Fibroblast of lung (primary cell): ENCODE results near the gene GVQW3. TPM values are rescaled to one million over a fixed set of nuclear protein-coding genes. Genes with fewer than 3 reads are reported as not detected.

Source experiments
- DNase-seq, 2 donors: peaks; one replicate each; pipeline versions ENCODE4 v3.0.0 to v3.0.0-alpha.2; 2010; ENCODE audit warnings: low read depth in 2 of 2
- H2AFZ ChIP-seq: 2 replicates; pipeline ENCODE4 v1.5.1; 2012; ENCODE audit warnings: low read length, control low read depth, inconsistent platforms
- H3K27ac ChIP-seq: 2 replicates; pipeline ENCODE4 v1.5.1; 2011; ENCODE audit warnings: low read length, control low read depth; ENCODE audit not compliant: insufficient read depth
- H3K27me3 ChIP-seq: 2 replicates; pipeline ENCODE4 v1.5.1; 2011; ENCODE audit warnings: mild to moderate bottlenecking, low read length; ENCODE audit not compliant: control insufficient read depth, insufficient read depth
- H3K36me3 ChIP-seq: 2 replicates; pipeline ENCODE4 v1.5.1; 2011; ENCODE audit warnings: low read length; ENCODE audit not compliant: control insufficient read depth, insufficient read depth
- H3K4me1 ChIP-seq: 2 replicates; pipeline ENCODE4 v1.5.1; 2011; ENCODE audit warnings: low read length; ENCODE audit not compliant: control insufficient read depth, insufficient read depth; ENCODE audit errors: extremely low read depth
- H3K4me2 ChIP-seq: 2 replicates; pipeline ENCODE4 v1.5.1; 2011; ENCODE audit warnings: low read length, control low read depth; ENCODE audit not compliant: insufficient read depth; ENCODE audit errors: extremely low read depth
- H3K4me3 ChIP-seq, 4 experiments: fragments of 200-600 bp in 1 of 4; sonication (generic) in 1 of 4; replicated peaks in 1 of 4; 2 replicates each; pipeline ENCODE4 v1.5.1; 2011 to 2016; ENCODE audit warnings: low read length in 4 of 4, low read depth in 3 of 4, mild to moderate bottlenecking in 3 of 4, control low read depth in 2 of 4, inconsistent platforms in 1 of 4, mixed read lengths in 1 of 4; ENCODE audit not compliant: insufficient read depth in 1 of 4; ENCODE audit errors: control extremely low read depth in 1 of 4
- H3K79me2 ChIP-seq: 2 replicates; pipeline ENCODE4 v1.5.1; 2012; ENCODE audit warnings: mild to moderate bottlenecking, low read length, inconsistent platforms; ENCODE audit not compliant: control insufficient read depth, insufficient read depth
- H3K9ac ChIP-seq: 2 replicates; pipeline ENCODE4 v1.5.1; 2011; ENCODE audit warnings: mild to moderate bottlenecking, low read length, control low read depth; ENCODE audit not compliant: insufficient read depth
- H3K9me3 ChIP-seq: 2 replicates; pipeline ENCODE4 v1.5.1; 2012; ENCODE audit warnings: low read depth, low read length; ENCODE audit not compliant: control insufficient read depth, insufficient read depth
- H4K20me1 ChIP-seq: 2 replicates; pipeline ENCODE4 v1.5.1; 2011; ENCODE audit warnings: low read length; ENCODE audit not compliant: control insufficient read depth, insufficient read depth; ENCODE audit errors: extremely low read depth
- EZH2 ChIP-seq: IDR thresholded peaks from 2 replicates; pipeline ENCODE4 v1.5.1; 2012; ENCODE audit warnings: low read length, control low read depth, mild to moderate bottlenecking; ENCODE audit errors: missing control alignments
- polyA plus RNA-seq, 2 donors: library from polyadenylated mRNA; depleted of rRNA in 1 of 2; stranded (reverse) in 1 of 2; unstranded in 1 of 2; fragments of >200 nt; gene quantifications; 2 replicates each; pipeline ENCODE4 v1.2.1, GENCODE V29; 2011 to 2012; ENCODE audit warnings: missing spikeins in 1 of 2
- total RNA-seq: library from RNA; depleted of rRNA; stranded (reverse); fragments of >200 nt; gene quantifications from 2 replicates; pipeline ENCODE4 v1.2.1, GENCODE V29; 2014
- TF ChIP-seq, protein P1 (sequence below), 2 donors: IDR thresholded peaks in 1 of 2; conservative IDR thresholded peaks in 1 of 2; 1 replicate in 1 of 2; 2 replicates in 1 of 2; pipeline ENCODE4 v1.5.1; 2011 to 2012; ENCODE audit warnings: low read length in 2 of 2, control low read depth in 1 of 2, inconsistent platforms in 1 of 2, low read depth in 1 of 2, mild to moderate bottlenecking in 1 of 2

The GVQW3 gene
- total and polyA plus RNA-seq, 2 donors (not counting 1 experiment from before 2014, with no cell fraction given), result 1.3 to 1.4 TPM

DNA sequence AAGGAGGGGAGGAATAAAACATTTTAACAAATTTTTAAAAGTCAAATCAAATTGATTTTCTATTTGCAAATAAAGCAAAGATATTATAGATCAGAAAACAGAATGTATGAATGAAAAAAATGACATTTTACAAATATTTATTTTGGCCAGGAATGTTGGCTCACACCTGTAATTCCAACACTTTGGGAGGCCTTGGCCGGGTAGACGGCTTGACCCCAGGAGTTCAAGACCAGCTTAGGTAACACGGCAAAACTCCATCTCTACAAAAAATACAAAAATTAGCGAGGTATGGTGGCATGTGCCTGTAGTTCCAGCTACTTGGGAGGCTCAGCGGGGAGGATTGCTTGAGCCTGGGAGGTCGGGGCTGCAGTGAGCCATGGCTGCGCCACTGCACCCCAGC lies 18.4 kb upstream of the GVQW3 start:
- Histone ChIP-seq H3K36me3 (no peaks in the 10 kb centered on the region), H3K27me3 (no peaks in the 10 kb centered on the region), H3K9me3 (no peaks in the 10 kb centered on the region), H3K4me3 (no peak overlapping the region), H3K4me1 (no peaks in the 10 kb centered on the region), H3K79me2 (peaks cover 17% of the 10 kb centered on the region), H4K20me1 (no peaks in the 10 kb centered on the region), H2AFZ (no peak overlapping the region), H3K4me2 (no peak overlapping the region), H3K9ac (no peak overlapping the region), H3K27ac (no peak overlapping the region)
- no peak for DNase-seq
- TF ChIP-seq, protein P1, sequence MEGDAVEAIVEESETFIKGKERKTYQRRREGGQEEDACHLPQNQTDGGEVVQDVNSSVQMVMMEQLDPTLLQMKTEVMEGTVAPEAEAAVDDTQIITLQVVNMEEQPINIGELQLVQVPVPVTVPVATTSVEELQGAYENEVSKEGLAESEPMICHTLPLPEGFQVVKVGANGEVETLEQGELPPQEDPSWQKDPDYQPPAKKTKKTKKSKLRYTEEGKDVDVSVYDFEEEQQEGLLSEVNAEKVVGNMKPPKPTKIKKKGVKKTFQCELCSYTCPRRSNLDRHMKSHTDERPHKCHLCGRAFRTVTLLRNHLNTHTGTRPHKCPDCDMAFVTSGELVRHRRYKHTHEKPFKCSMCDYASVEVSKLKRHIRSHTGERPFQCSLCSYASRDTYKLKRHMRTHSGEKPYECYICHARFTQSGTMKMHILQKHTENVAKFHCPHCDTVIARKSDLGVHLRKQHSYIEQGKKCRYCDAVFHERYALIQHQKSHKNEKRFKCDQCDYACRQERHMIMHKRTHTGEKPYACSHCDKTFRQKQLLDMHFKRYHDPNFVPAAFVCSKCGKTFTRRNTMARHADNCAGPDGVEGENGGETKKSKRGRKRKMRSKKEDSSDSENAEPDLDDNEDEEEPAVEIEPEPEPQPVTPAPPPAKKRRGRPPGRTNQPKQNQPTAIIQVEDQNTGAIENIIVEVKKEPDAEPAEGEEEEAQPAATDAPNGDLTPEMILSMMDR (conservative IDR thresholded peaks at IDR 0.05 in 1 of 2, IDR thresholded peaks at IDR 0.05 in 1 of 2; ENCODE audit: low read depth in 1 of 2, low read length in 2 of 2), result no peak
- TF ChIP-seq EZH2, result no peak

DNA sequence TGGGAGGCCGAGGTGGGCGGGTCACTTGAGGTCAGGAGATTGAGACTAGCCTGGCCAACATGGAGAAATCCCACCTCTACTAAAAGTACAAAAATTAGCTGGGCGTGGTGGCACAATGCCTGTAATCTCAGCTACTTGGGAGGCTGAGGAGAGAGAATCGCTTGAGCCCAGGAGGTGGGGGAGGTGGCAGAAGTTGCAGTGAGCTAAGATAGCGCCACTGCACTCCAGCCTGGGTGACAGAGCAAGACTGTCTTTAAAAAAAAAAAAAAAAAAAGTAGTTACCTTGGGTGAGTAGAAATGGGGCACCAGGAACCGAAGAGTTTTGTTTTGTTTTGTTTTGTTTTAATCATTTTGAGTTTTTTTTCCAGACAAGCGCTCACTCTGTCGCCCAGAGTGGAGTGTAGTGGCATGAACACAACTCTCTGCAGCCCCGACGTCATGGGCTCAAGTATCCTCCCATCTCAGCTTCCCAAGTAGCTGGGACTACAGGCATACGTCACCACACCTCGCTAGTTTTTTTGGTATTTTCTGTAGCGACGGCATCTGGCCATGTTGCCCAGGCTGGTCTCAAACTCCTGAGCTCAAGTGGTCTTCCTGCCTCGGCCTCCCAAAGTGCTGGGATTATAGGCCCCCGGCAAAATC lies 16.0 kb upstream of the GVQW3 start:
- Histone ChIP-seq H3K4me2 (no peak overlapping the region), H3K27me3 (no peaks in the 10 kb centered on the region), H3K27ac (no peak overlapping the region), H3K9ac (no peak overlapping the region), H4K20me1 (no peaks in the 10 kb centered on the region), H3K36me3 (no peaks in the 10 kb centered on the region), H3K4me3 (no peak overlapping the region), H3K4me1 (no peaks in the 10 kb centered on the region), H3K9me3 (no peaks in the 10 kb centered on the region), H2AFZ (no peak overlapping the region), H3K79me2 (peaks cover 39% of the 10 kb centered on the region)
- no peak for TF ChIP-seq EZH2
- TF ChIP-seq, protein P1 (conservative IDR thresholded peaks at IDR 0.05 in 1 of 2, IDR thresholded peaks at IDR 0.05 in 1 of 2; ENCODE audit: low read depth in 1 of 2, low read length in 2 of 2), result no peak
- DNase-seq, result no peak

DNA sequence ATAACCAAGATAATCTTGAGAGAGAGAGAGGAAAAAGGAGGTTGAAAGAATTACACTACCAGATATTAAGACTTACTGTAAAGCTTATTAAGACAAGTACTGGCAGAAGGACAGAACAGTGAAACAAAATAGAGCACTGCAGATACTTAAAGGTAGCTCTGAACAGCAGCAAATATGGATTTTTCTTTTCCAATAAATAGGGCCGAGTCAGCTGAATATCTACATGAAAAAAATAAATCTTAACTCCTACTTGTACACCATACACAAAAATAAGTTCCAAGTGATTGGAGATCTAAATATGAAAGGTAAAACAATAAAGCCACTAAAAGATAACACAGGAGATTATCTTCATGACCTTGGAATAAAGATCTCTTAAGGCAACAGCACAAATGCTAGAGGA lies 12.6 kb upstream of the GVQW3 start:
- no peaks in the 10 kb centered on the region for H3K36me3 ChIP-seq
- no peak overlapping the region for H3K4me2 ChIP-seq
- H3K27ac ChIP-seq, result no peak overlapping the region
- no peak for DNase-seq
- no peak for TF ChIP-seq EZH2
- TF ChIP-seq, protein P1 (conservative IDR thresholded peaks at IDR 0.05 in 1 of 2, IDR thresholded peaks at IDR 0.05 in 1 of 2; ENCODE audit: low read depth in 1 of 2, low read length in 2 of 2), result no peak
- H3K9me3 ChIP-seq, result no peaks in the 10 kb centered on the region
- peaks cover 8% of the 10 kb centered on the region for H3K4me1 ChIP-seq
- no peak overlapping the region for H3K9ac ChIP-seq
- no peak overlapping the region for H3K4me3 ChIP-seq
- H2AFZ ChIP-seq, result no peak overlapping the region
- peaks cover 59% of the 10 kb centered on the region for H3K79me2 ChIP-seq
- no peaks in the 10 kb centered on the region for H3K27me3 ChIP-seq
- H4K20me1 ChIP-seq, result no peaks in the 10 kb centered on the region
